IPS-18a (cell line): ENCODE results near the gene GALNT2.

Experiments used
- H3K27ac ChIP-seq: one replicate; pipeline ENCODE4 v1.5.1; 2013; ENCODE audit warnings: low read length
- H3K27me3 ChIP-seq: one replicate; pipeline ENCODE4 v1.6.1; 2013; ENCODE audit warnings: mild to moderate bottlenecking, low read length; ENCODE audit not compliant: control insufficient read depth, insufficient read depth
- H3K36me3 ChIP-seq: one replicate; pipeline ENCODE4 v1.6.1; 2013; ENCODE audit warnings: low read depth, low read length; ENCODE audit not compliant: control insufficient read depth
- H3K4me1 ChIP-seq: one replicate; pipeline ENCODE4 v1.6.1; 2013; ENCODE audit warnings: low read depth, low read length; ENCODE audit not compliant: control insufficient read depth
- H3K4me3 ChIP-seq: one replicate; pipeline ENCODE4 v1.5.1; 2013; ENCODE audit warnings: low read length
- H3K9ac ChIP-seq: one replicate; pipeline ENCODE4 v1.6.1; 2013; ENCODE audit warnings: mild to moderate bottlenecking, low read length, moderate library complexity
- H3K9me3 ChIP-seq: one replicate; pipeline ENCODE4 v1.6.1; 2013; ENCODE audit warnings: low read depth, low read length; ENCODE audit not compliant: control insufficient read depth

The GALNT2 gene

DNA sequence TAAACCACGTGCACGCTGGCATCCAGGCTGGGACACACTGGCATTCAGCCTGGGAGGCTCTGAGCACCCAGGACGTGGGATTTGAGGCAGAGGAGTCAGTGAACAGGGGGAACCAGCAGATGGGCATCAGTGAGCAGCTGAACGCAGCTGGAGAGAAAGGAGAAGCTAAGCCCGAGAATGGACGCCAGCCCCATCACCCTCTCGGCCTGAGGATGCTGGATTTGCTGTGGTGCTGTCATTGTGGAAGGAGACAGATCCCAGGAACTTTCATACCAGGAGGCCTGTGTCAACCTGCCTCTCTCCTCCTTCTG, 226.3 kb downstream of the GALNT2 start:
- Histone ChIP-seq H3K4me1 (peaks cover 10% of the 10 kb centered on the region), H3K9ac (no peak overlapping the region), H3K4me3 (no peak overlapping the region), H3K9me3 (no peaks in the 10 kb centered on the region), H3K27ac (no peak overlapping the region), H3K36me3 (no peaks in the 10 kb centered on the region), H3K27me3 (no peaks in the 10 kb centered on the region)

DNA sequence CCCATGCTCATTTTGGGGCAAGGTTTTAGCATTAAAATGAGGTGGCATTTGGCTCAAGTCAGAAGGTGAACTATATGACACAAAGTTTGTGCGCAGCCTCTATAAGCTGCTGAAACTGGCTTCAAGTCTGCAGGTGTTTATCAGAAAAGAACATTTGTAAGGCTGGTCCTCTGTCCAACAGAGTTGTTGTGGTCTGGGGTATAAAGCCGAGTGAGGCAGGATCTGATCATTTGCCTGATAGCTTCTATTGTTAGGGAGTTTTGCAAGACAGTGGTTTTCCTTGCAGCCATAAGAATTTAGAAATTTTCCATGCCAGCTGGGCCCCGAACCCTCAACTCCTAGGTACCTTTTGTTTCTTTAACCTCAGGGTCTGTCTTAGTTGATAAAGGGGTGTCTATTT, 228.3 kb downstream of the GALNT2 start:
- H3K4me3 ChIP-seq = no peak overlapping the region
- H3K4me1 ChIP-seq = peaks cover 10% of the 10 kb centered on the region
- H3K9me3 ChIP-seq = no peaks in the 10 kb centered on the region
- no peak overlapping the region for H3K27ac ChIP-seq
- no peak overlapping the region for H3K9ac ChIP-seq
- no peaks in the 10 kb centered on the region for H3K36me3 ChIP-seq
- no peaks in the 10 kb centered on the region for H3K27me3 ChIP-seq

DNA sequence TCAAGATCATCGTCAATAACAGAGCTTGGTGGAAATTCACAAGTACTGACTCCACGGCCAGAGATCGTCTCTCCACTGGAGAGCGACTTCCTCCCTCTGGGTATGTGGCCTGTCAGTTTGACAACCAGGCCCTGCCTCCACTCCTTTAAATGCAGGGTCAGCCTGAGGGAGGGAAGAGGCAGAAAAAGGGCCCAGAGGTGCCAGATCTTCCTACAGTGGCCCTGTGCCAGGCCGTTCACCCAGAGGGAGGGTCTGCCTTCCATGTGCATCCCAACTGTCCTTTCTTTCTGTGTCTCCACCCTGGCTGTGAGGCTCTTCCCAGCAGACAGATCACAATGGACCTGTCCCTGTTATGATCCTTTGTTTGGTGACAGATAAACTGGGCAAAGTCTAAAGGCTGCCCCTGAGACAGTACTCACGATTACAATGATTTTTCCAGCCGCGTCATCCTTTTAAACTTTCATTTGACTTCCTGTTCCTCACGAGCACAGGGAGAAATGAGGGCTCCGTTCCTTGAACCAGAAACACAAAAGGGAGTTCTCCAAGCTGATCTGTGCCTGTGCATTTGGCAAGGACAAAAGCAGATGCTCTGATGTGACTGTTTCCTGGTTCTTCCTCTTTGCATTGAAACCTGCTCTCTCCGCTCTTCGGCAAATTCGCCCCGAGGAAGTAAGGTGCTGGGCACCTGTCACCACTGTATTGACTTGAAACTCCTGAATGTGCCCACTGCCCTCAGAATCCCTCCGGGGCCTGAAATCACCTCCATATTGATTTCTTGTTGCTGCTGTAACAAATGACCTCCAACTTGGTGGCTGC, 232.4 kb downstream of the GALNT2 start:
- H3K9ac ChIP-seq = no peak overlapping the region
- H3K9me3 ChIP-seq = no peaks in the 10 kb centered on the region
- peaks cover 5% of the 10 kb centered on the region for H3K4me1 ChIP-seq
- no peak overlapping the region for H3K4me3 ChIP-seq
- H3K36me3 ChIP-seq = no peaks in the 10 kb centered on the region
- no peaks in the 10 kb centered on the region for H3K27me3 ChIP-seq
- no peak overlapping the region for H3K27ac ChIP-seq

DNA sequence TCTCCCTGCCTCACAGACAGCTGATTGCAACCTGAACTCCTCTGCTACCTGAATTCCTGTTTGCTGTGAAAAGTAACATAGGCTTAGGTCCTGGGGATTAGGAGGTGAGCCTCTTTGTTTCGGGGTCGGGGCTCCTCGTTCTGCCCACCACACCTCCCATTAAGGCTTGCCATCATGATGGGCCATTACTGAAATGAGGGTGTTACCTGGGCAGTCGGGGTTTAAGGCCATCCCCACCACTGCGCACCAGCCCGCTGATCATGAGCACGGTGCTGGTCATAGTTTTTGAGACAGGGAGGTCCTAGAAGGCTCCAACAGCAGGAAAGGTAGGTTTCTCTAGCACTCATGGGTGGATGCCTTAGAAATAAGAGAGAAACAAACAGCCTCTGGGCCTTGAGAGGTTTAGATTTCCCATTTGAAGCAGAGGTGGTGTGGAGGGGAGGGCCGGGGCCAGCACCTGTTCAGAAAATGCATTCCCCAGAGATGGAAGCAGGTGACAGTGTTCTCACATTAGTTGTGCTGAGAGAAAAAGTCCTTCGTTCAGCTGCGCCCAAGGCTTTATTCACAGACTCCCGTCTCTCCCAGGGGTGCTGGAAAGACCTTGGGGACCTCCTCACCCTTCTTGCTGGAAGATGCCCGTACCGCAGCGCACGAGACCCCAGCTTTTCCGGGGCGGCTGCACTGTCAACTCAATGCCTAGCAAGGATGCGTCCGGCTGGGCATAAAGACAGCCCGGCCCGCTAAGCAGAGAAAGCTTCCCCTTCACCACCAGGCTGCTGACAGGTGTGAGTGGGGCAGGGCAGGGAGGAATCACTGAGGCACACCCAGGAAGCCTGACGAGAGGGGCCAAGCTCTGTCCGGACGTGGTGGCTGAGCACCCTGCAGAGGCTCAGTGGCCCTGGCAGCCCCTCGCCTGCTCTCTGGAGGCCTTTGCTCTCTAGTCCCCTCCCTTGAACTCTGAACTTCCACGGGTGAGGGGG, 233.6 kb downstream of the GALNT2 start:
- no peaks in the 10 kb centered on the region for H3K27me3 ChIP-seq
- H3K9ac ChIP-seq = no peak overlapping the region
- no peaks in the 10 kb centered on the region for H3K9me3 ChIP-seq
- H3K4me3 ChIP-seq = no peak overlapping the region
- no peaks in the 10 kb centered on the region for H3K4me1 ChIP-seq
- H3K36me3 ChIP-seq = no peaks in the 10 kb centered on the region
- no peak overlapping the region for H3K27ac ChIP-seq

DNA sequence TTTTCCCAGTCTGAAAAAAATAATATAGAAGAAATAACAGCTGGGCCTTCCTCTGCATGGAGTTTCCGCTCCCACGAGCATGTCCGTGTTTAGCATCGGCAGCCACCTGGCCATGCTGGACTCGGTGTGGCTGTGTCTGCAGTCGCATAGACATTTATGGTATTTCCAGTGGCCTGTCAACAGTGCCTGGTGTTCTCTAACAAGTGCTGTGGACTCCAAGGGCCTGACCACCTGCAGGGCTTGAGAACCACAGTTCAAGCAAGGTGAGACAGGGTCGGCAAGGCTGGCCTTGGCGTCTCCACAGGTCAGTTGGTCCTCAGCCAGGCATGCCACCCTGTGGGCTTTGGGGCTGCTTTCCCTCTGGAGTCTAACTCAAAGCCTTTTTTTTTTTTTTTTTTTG, 234.3 kb downstream of the GALNT2 start:
- Histone ChIP-seq H3K4me1 (no peaks in the 10 kb centered on the region), H3K4me3 (no peak overlapping the region), H3K9me3 (no peaks in the 10 kb centered on the region), H3K27ac (no peak overlapping the region), H3K36me3 (no peaks in the 10 kb centered on the region), H3K27me3 (no peaks in the 10 kb centered on the region), H3K9ac (no peak overlapping the region)

DNA sequence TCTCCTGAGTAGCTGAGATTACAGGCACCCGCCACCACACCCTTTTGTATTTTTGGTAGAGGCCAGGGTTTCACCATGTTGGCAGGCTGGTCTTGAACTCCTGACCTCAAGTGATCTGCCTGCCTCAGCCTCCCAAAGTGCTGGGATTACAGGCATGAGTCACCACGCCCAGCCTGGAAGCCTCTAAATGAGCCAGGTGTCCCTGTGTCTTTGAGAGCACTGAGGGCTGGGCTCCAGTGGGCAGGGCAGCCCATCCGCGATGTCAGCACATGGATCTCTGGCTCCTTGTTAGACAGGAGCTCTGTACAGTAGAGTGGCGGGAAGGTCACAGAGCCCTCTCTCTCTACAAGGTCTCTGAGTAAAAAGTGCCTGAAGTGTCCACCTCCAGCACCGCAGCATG, 234.8 kb downstream of the GALNT2 start:
- H3K36me3 ChIP-seq = no peaks in the 10 kb centered on the region
- no peaks in the 10 kb centered on the region for H3K27me3 ChIP-seq
- no peaks in the 10 kb centered on the region for H3K4me1 ChIP-seq
- no peak overlapping the region for H3K9ac ChIP-seq
- no peak overlapping the region for H3K4me3 ChIP-seq
- no peaks in the 10 kb centered on the region for H3K9me3 ChIP-seq
- no peak overlapping the region for H3K27ac ChIP-seq

DNA sequence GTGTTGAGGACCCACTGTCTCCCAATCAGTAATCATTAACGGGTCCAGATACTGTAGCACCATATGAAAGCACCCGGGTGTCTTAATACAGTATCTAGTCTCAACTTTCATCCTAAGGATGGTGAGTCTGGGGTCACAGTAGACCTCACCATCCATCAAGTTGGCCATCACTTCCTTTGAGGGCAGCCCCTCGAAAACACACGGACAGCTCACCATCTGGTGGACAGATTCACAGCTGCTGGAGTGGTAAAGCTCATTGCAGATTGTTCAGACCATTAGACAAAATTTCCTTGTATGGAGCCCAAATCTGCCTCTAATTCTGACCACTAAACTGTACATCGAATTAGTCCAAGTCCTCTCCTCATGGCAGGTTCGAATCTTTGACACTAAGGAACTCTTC, 236.0 kb downstream of the GALNT2 start:
- Histone ChIP-seq H3K27ac (no peak overlapping the region), H3K4me1 (no peaks in the 10 kb centered on the region), H3K36me3 (no peaks in the 10 kb centered on the region), H3K27me3 (no peaks in the 10 kb centered on the region), H3K9me3 (no peaks in the 10 kb centered on the region), H3K9ac (no peak overlapping the region), H3K4me3 (no peak overlapping the region)

DNA sequence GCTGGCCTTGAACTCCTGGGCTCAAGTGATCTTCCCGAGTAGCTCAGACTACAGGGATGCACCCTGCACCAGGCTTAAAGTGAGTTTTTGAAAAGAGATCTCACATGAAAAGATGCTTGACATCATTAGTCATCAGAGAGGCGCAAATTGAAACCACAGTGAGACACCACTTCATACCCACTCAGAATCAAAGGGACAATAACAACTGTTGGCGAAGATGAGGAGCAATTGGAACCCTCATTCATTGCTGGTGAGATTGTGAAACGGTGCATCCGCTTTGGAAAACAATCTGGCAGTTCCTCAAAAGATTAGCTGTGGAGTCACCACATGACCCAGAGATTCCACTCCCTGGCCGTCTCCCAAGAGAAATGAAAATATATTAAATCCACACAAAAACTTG, 236.8 kb downstream of the GALNT2 start:
- Histone ChIP-seq H3K4me3 (no peak overlapping the region), H3K9ac (no peak overlapping the region), H3K36me3 (no peaks in the 10 kb centered on the region), H3K27me3 (no peaks in the 10 kb centered on the region), H3K9me3 (no peaks in the 10 kb centered on the region), H3K4me1 (no peaks in the 10 kb centered on the region), H3K27ac (no peak overlapping the region)

DNA sequence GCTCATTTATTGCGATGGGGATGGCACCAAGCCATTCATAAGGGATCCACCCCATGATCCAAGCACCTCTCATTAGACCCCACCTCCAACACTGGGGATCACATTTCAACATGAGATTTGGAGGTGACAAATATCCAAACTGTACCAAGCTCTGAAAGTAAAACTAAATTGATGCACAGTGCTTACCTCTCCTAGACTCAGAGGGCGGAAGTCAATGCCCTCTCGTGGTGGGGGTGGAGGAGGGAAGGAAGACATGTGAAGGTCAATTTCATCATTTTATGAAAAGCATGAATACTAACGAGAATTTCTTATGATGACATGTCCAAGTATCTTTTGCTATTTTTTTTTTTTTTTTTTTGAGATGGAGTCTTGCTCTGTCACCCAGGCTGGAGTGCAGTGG, 239.1 kb downstream of the GALNT2 start:
- H3K9ac ChIP-seq = no peak overlapping the region
- H3K36me3 ChIP-seq = no peaks in the 10 kb centered on the region
- no peak overlapping the region for H3K4me3 ChIP-seq
- H3K27ac ChIP-seq = no peak overlapping the region
- no peaks in the 10 kb centered on the region for H3K9me3 ChIP-seq
- no peaks in the 10 kb centered on the region for H3K27me3 ChIP-seq
- H3K4me1 ChIP-seq = no peaks in the 10 kb centered on the region

DNA sequence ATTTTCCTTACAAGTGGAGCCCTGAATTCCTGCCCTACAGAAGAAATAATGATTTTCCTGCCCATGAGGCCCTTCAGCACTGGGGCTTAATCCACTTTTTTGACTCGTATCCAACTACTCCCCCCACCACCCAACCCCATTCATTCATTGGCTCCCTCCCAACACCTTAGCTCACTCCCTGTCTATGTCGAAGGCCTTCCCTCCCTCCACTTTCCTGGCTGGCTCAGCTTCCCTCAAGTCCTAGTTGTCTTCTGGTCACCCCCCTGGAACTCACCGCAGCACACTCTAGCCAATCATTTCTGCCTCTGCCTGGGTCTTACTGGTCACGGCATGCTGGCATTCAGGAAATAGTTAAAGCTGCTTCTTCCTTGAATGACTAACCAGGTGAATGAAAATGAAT, 240.2 kb downstream of the GALNT2 start:
- Histone ChIP-seq H3K9me3 (no peaks in the 10 kb centered on the region), H3K27ac (no peak overlapping the region), H3K27me3 (no peaks in the 10 kb centered on the region), H3K9ac (no peak overlapping the region), H3K4me3 (no peak overlapping the region), H3K4me1 (no peaks in the 10 kb centered on the region), H3K36me3 (no peaks in the 10 kb centered on the region)

DNA sequence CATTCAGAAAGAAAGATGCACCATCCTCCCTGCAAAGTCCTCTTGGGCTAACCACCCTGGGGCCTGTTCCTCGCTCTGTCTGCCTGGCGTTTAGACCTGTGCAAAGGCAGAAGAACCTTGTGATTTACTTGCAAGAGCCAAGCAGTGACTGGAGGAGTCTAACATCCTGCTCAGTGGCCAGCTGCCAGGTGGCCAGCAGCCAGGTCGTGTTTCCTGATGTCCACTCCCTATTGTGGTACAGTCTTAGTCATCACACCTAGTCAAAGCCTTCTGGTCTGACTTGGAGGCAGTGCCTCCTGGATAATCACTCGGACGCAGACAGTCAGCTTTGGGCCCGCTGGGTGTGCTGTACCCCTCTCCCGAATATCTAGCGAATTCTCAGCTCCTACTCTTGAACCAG, 241.0 kb downstream of the GALNT2 start:
- H3K27ac ChIP-seq = no peak overlapping the region
- H3K36me3 ChIP-seq = no peaks in the 10 kb centered on the region
- H3K27me3 ChIP-seq = no peaks in the 10 kb centered on the region
- no peak overlapping the region for H3K4me3 ChIP-seq
- H3K9ac ChIP-seq = no peak overlapping the region
- H3K9me3 ChIP-seq = no peaks in the 10 kb centered on the region
- H3K4me1 ChIP-seq = no peaks in the 10 kb centered on the region
